Medulla oblongata (tissue), 1 donor: ENCODE measurements around the gene CLCA1.

ENCODE experiments used
- DNase-seq: peaks from one replicate; pipeline ENCODE4 v3.0.0-alpha.2; 2015; ENCODE audit errors: extremely low spot score

Gene CLCA1, protein sequence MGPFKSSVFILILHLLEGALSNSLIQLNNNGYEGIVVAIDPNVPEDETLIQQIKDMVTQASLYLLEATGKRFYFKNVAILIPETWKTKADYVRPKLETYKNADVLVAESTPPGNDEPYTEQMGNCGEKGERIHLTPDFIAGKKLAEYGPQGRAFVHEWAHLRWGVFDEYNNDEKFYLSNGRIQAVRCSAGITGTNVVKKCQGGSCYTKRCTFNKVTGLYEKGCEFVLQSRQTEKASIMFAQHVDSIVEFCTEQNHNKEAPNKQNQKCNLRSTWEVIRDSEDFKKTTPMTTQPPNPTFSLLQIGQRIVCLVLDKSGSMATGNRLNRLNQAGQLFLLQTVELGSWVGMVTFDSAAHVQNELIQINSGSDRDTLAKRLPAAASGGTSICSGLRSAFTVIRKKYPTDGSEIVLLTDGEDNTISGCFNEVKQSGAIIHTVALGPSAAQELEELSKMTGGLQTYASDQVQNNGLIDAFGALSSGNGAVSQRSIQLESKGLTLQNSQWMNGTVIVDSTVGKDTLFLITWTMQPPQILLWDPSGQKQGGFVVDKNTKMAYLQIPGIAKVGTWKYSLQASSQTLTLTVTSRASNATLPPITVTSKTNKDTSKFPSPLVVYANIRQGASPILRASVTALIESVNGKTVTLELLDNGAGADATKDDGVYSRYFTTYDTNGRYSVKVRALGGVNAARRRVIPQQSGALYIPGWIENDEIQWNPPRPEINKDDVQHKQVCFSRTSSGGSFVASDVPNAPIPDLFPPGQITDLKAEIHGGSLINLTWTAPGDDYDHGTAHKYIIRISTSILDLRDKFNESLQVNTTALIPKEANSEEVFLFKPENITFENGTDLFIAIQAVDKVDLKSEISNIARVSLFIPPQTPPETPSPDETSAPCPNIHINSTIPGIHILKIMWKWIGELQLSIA

DNA sequence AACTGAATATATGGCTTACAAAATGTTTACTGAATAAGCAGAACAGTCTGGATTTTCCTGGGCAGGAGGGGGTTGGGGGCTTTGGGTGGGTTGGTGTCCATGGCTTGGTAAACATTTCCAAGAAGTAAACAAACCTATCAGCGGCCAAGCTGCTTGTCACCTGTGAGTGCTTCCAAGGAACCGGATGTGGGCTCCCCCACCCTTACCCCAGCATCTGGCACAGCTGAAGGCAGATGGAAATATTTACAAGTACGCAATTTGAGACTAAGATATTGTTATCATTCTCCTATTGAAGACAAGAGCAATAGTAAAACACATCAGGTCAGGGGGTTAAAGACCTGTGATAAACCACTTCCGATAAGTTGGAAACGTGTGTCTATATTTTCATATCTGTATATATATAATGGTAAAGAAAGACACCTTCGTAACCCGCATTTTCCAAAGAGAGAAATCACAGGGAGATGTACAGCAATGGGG lies at the start of gene CLCA1:
Gene CLCA1 (plus strand): TSS at position 427 of the 477 bp plus-strand sequence. CDS start 45 bp downstream, at position 472.
- no peak for DNase-seq

GRCh38 chr1:86419277-86419903 lies 49.3 kb upstream of the CLCA1 start:
- peak; percentile 67 for DNase-seq

- DNase-seq, result no peak
Observed at GRCh38 chr1:86421601-86422280, 47.0 kb upstream of the CLCA1 start.

- DNase-seq, result no peak
Observed at GRCh38 chr1:86423473-86423872, 45.3 kb upstream of the CLCA1 start.

- no peak for DNase-seq
Observed at GRCh38 chr1:86423873-86424272, 44.9 kb upstream of the CLCA1 start, which contains the start of gene CLCA2. Gene CLCA2 (plus strand): TSS chr1:86424171. CDS start chr1:86424248, 77 bp downstream.

- no peak for DNase-seq
Observed at GRCh38 chr1:86429122-86429725, 39.5 kb upstream of the CLCA1 start.

DNA sequence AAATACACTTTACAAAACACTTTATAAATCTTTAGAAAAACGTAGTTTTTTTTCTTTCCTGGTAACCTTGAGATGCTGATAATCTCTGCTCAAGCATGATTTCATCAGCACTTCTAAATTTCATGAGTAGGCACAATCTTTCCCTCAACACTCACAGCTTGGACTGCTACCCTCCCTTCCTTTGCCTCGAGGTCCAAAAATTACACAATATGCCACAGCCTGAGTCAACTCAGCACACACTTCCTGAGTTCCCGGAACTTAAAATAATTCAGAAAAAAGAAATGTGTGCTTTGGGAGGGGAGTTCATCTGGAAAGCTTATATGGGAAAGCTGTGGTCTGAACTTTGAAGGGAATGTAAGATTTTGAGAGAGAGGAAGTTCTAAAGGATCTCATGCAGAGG lies 38.9 kb upstream of the CLCA1 start:
- peak; percentile 72 for DNase-seq

DNA sequence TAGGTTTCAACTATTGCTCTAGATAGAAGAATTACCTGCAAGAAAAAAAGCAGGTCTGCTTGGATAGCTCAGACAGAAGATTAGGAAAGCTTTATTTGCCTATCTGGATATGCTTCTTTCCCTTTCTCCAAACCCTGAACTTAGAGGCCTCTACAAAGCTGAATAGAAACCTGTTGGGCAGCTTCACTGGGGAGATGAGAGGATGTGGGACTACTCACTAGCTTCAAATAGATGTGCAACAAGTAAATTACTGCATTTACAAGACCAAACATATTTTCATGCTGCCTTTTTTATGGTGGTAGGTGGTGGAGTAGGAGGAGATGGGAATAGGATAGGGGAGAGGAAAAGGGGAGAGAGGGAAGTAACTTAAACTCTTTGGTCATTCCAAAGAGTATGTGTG lies 38.4 kb upstream of the CLCA1 start:
- no peak for DNase-seq

- no peak for DNase-seq
Observed at GRCh38 chr1:86434059-86434458, 34.7 kb upstream of the CLCA1 start.

DNA sequence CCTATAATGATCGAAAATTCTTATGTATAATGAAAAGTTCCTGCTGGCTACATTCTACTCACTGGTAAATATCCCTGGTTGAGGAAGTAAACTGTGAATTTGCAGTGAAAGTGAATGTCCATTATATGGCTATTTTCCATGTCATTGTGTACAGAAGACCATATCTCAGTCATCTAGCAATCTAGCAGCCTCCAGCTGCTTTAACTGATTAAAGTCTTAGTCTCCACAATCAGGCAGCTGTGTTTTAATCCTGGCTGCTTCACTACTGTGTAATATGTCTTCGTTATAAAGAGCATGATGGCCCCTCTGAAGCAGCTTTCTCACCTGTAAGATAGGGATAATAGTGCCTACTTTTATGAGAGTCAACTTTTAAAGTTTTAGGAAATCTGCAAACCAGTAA lies 33.4 kb upstream of the CLCA1 start:
- no peak for DNase-seq

DNA sequence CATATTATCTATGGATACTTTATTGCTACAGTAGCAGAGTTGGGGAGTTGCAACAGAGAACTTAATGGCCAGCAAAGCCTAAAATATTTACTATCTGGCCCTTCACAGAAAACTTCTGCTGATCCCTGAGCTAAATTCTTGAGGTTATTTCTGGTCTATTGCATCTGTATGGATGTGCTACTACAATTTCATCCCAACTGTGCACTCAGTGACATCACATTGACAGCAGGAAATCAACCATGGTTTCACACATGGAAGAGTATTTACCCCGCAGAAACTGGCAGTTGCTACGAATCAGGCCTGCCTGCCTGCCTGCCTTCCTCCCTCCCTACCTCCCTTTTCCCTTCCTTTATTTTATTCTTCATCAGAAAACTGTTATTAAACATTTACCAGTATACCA lies 32.7 kb upstream of the CLCA1 start:
- DNase-seq, result no peak

GRCh38 chr1:86441581-86441980 lies 27.1 kb upstream of the CLCA1 start:
- no peak for DNase-seq

GRCh38 chr1:86441997-86442396 lies 26.7 kb upstream of the CLCA1 start:
- no peak for DNase-seq

DNA sequence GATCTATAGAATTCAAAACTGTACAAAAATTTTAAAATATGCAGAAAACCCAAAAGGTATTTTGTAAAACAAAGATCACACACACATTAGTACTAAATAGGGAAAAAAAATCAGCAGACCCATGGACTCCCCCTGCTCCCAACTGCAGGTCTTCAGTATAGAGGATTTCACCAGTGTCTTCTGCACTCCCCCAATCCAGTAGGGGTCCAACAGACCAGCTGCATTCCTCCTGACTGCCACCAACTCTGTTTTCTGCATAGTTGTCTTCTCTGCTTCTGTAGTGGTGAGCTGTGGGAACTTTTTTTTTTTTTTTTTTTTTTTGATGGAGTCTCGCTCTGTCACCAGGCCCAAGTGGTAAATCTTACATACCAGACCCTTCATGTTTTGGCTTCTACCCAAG lies 22.8 kb upstream of the CLCA1 start:
- no peak for DNase-seq

GRCh38 chr1:86447198-86447790 lies 21.4 kb upstream of the CLCA1 start:
- DNase-seq, result peak; percentile 83

DNA sequence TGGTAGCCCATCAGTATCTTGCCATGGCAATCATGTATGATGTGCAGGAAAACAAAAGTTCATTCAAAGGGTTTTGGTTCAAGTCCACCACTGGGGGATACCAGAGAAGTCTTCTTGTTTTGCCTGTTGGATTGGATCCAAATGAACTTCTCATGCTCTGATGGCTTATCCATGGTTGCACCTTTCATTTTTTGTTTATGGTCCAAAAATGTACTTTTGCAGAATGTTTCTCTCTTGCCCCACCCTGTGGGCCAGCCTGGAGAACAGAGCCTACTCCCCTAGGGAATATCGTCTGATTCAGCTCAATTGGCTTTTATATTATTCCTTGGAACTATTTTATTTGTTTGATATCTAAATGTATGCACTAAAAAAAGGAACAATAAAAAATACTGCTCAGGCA lies 20.1 kb upstream of the CLCA1 start:
- no peak for DNase-seq

DNA sequence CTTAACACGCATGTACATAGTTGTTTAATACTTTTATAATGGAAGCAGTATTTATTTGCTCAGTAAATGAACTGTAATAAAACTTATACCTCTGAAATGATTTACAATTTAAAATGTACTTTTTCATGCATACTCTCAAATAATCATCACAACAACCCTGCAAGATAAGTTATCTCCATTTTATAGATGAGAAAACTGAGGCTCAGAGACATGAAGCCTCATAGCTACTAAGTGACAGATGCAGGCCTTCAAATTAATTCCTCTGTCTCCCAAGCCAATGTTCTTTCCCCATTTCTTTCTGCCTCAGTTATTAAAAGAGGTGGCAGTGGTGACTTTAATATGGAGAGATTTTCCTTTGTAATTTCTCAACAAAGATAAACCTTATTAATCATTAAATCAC lies 19.6 kb upstream of the CLCA1 start:
- no peak for DNase-seq

- no peak for DNase-seq
Observed at GRCh38 chr1:86450847-86451246, 17.9 kb upstream of the CLCA1 start.

DNA sequence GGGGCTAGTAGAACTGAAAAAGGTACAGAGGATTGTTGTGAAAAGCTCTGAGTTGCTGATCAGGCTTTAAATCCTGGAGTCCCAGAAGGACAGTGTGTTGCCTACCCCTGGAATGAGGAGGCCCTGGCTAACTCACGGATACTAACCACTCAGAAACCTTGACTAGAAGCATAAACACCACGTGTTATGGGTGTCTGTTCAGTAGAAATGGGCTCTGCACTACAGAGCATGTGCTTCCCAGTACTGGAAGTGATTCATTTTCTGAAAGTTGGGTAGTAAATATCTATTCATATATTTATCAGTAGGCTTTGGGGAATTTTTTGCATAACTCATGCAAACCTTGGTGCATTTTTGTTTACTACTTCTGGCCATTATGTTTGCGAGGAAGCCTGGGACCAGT lies 15.1 kb upstream of the CLCA1 start:
- no peak for DNase-seq

GRCh38 chr1:86455073-86455472 lies 13.7 kb upstream of the CLCA1 start:
- no peak for DNase-seq

- DNase-seq, result no peak
Observed at GRCh38 chr1:86460998-86461397, 7.7 kb upstream of the CLCA1 start.
